Neural crest cell (in vitro differentiated cells): ENCODE measurements around the gene CDHR2. TPM values are rescaled to one million over a fixed set of nuclear protein-coding genes. Genes with fewer than 3 reads are reported as not detected.

Source experiments
- DNase-seq: peaks from one replicate; pipeline ENCODE4 v3.0.0; 2021; ENCODE audit warnings: low read depth, mixed read lengths, low spot score
- H3K27ac Mint-ChIP-seq: one replicate; pipeline ENCODE4 v1.8.0; 2021; ENCODE audit warnings: mild to moderate bottlenecking, mixed read lengths; ENCODE audit not compliant: unreplicated experiment
- H3K27me3 Mint-ChIP-seq: 2 replicates; pipeline ENCODE4 v1.8.0; 2021; ENCODE audit warnings: low read depth, mild to moderate bottlenecking, mixed read lengths
- H3K36me3 Mint-ChIP-seq: 2 replicates; pipeline ENCODE4 v1.8.0; 2021; ENCODE audit warnings: low read depth, mild to moderate bottlenecking, mixed read lengths
- H3K4me1 Mint-ChIP-seq: 2 replicates; pipeline ENCODE4 v1.8.0; 2021; ENCODE audit warnings: mixed read lengths
- H3K4me3 Mint-ChIP-seq: one replicate; pipeline ENCODE4 v1.8.0; 2021; ENCODE audit warnings: mild to moderate bottlenecking, mixed read lengths
- H3K9me3 Mint-ChIP-seq: 2 replicates; pipeline ENCODE4 v1.8.0; 2021; ENCODE audit warnings: mixed read lengths
- total RNA-seq: library from RNA; stranded (reverse); gene quantifications from 2 replicates; pipeline ENCODE4 v1.2.1, GENCODE V29; 2021
- TF ChIP-seq, protein P1 (sequence below): fragments of 200-600 bp; sonication (generic); conservative IDR thresholded peaks from 2 replicates; pipeline ENCODE4 v1.5.0; 2021; ENCODE audit warnings: antibody characterized with exemption, mild to moderate bottlenecking

The CDHR2 gene
- total RNA-seq, 1 donor from 2014 or later = not detected

DNA sequence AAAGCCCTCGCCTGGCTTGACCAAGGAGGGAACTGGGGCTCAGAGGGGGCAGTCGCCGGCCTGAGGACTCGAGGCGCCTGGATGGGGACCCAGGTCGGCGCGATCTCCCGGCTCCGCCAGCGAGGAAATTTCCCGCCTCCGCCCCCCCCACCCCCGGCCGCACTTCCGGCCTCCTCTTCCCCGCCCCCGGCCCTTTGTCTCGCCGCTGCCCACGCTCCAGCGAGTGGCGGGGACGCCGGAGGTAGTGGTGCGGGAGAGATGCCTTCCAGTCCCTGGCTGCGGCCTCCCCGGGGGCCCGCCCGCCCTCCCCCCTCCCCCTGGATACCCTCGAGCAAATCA lies 61.3 kb downstream of the CDHR2 start:
- H3K4me1 Mint-ChIP-seq = peaks cover 33% of the 10 kb centered on the region
- peaks cover 39% of the 10 kb centered on the region for H3K27me3 Mint-ChIP-seq
- H3K27ac Mint-ChIP-seq = no peak overlapping the region

DNA sequence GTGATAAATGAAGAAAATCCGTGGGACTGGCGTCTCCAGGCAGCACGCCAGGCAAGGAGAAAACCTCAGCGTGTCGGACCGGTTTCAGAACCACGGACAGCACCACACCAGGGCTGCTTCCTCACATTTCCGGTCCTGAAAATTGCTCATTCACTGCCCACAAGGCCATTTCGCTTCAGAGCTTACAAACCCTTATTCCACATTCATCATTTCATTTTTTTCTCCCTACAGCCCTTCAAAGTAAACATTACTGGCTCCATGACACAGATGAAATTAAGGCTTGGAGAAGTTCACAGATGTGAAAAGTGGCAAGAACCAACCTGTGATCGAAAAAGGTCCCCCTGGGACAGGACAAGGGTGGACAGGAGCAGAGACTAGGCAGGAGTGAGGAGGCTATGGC lies 62.3 kb downstream of the CDHR2 start:
- Mint-ChIP-seq H3K4me3 (peak overlapping the region; percentile 18), H3K4me1 (peaks cover 31% of the 10 kb centered on the region), H3K27ac (no peak overlapping the region), H3K9me3 (no peaks in the 10 kb centered on the region), H3K27me3 (peaks cover 49% of the 10 kb centered on the region), H3K36me3 (no peaks in the 10 kb centered on the region)
- DNase-seq = peak; percentile 76
- TF ChIP-seq, protein P1, sequence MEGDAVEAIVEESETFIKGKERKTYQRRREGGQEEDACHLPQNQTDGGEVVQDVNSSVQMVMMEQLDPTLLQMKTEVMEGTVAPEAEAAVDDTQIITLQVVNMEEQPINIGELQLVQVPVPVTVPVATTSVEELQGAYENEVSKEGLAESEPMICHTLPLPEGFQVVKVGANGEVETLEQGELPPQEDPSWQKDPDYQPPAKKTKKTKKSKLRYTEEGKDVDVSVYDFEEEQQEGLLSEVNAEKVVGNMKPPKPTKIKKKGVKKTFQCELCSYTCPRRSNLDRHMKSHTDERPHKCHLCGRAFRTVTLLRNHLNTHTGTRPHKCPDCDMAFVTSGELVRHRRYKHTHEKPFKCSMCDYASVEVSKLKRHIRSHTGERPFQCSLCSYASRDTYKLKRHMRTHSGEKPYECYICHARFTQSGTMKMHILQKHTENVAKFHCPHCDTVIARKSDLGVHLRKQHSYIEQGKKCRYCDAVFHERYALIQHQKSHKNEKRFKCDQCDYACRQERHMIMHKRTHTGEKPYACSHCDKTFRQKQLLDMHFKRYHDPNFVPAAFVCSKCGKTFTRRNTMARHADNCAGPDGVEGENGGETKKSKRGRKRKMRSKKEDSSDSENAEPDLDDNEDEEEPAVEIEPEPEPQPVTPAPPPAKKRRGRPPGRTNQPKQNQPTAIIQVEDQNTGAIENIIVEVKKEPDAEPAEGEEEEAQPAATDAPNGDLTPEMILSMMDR = no peak

More for the DNA sequence above, 61.3 kb downstream of the CDHR2 start:
- H3K9me3 Mint-ChIP-seq = no peaks in the 10 kb centered on the region
- H3K36me3 Mint-ChIP-seq = no peaks in the 10 kb centered on the region
- no peak for DNase-seq
- peak overlapping the region; percentile 88 for H3K4me3 Mint-ChIP-seq
- TF ChIP-seq, protein P1 = no peak

DNA sequence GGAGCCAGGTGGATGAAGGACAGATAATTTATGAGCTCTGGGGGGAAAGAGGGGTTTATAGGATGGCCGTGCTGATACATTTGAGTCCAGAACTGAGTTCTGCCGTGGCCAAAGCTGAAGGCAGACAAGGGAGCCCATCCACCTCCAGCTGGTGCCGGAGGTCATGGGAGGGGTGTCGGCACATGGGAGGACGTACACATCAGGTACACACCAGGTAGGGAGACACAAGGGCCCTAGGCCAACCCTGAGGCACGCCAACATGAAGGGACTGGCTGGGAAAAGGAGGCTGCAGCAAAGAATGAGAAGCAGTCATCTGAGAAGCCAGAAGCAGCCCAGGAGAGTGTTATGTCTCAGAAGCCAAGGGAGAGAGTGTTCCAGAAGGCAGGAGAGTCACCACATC lies 62.9 kb downstream of the CDHR2 start:
- H3K36me3 Mint-ChIP-seq = no peaks in the 10 kb centered on the region
- H3K27ac Mint-ChIP-seq = no peak overlapping the region
- H3K4me3 Mint-ChIP-seq = peak overlapping the region; percentile 18
- peaks cover 55% of the 10 kb centered on the region for H3K27me3 Mint-ChIP-seq
- H3K9me3 Mint-ChIP-seq = no peaks in the 10 kb centered on the region
- H3K4me1 Mint-ChIP-seq = peaks cover 28% of the 10 kb centered on the region
- no peak for DNase-seq
- TF ChIP-seq, protein P1 = no peak

DNA sequence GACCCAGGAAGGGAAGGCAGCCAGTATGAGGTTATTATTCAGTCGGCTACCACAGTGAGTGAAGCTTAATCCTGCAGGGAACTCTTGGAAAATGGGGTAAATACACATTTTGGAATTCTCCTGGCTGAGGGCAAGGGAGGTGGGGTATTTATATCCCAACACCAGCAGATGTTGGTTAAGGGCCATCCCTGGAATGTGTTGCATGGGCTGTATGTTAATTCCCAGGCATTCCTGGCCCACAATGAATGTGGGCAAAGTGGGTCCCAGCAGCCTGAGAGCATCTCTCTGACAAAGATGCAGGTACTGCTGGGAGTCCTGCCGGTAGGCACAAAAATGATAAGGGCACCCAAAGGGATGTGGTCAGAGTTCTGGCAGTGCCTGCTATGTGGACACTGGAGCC lies 63.7 kb downstream of the CDHR2 start:
- H3K36me3 Mint-ChIP-seq = no peaks in the 10 kb centered on the region
- no peaks in the 10 kb centered on the region for H3K9me3 Mint-ChIP-seq
- peaks cover 63% of the 10 kb centered on the region for H3K27me3 Mint-ChIP-seq
- DNase-seq = no peak
- no peak overlapping the region for H3K4me3 Mint-ChIP-seq
- no peak overlapping the region for H3K27ac Mint-ChIP-seq
- TF ChIP-seq, protein P1 = no peak
- peaks cover 28% of the 10 kb centered on the region for H3K4me1 Mint-ChIP-seq

DNA sequence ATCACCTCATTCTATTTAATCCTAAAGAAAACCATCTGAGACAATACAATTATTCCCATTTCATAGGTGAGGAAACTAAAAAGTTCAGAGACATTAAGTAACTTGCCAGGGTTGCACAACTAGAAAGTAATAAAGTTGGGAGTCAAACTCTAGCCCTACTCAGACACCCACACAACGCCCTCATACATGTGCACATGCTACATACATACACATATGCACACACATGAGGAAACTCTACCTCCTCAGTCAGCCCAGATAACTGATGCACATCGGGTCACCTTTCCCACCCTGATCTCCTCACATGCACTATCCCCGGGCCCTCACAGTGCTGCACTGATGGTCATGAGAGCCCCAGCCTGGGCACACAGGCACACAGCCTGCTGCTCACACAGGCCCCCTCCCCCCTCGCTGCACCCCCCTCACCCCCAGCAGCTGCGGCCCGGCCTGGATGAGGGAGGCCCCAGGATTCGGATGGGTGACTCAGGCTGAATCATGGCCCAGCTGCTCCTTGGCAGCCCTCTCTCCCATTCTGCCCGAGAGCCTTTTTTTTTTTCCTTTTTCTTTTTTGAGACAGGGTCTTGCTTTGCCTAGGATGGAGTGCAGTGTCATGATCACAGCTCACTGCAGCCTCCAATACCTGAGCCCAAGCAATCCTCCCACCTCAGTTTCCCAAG lies 65.8 kb downstream of the CDHR2 start:
- Mint-ChIP-seq H3K27me3 (peaks cover 84% of the 10 kb centered on the region), H3K27ac (no peak overlapping the region), H3K4me1 (peaks cover 16% of the 10 kb centered on the region), H3K36me3 (no peaks in the 10 kb centered on the region), H3K4me3 (peak overlapping the region; percentile 8), H3K9me3 (no peaks in the 10 kb centered on the region)
- TF ChIP-seq, protein P1 = no peak
- no peak for DNase-seq
